ENCODE results near the gene CZIB. TPM values are rescaled to one million over a fixed set of nuclear protein-coding genes. Genes with fewer than 3 reads are reported as not detected.

The CZIB gene
- total and polyA plus RNA-seq, 2 of the 13 experiments (the other 11 are each of a cell fraction or from before 2014, with no cell fraction given) = 49.2 to 67.0 TPM

GRCh38 chr1:53254011-53254640 lies 33.7 kb upstream of the CZIB start (continued):
- no peak for TF ChIP-seq HMGA1 (CRISPR knock-in tag; conservative IDR thresholded peaks at IDR 0.05)
- TF ChIP-seq MAFG (CRISPR knock-in tag; IDR thresholded peaks at IDR 0.05) = no peak
- TF ChIP-seq ZNF747 (CRISPR knock-in tag; IDR thresholded peaks at IDR 0.05; ENCODE audit: borderline replicate concordance) = no peak
- no peak for TF ChIP-seq ZFYVE20 (CRISPR knock-in tag; IDR thresholded peaks at IDR 0.05; ENCODE audit: borderline replicate concordance, low read depth)
- TF ChIP-seq ZNF3 (CRISPR knock-in tag; IDR thresholded peaks at IDR 0.05) = no peak
- no peak for TF ChIP-seq HNF1B (CRISPR knock-in tag; IDR thresholded peaks at IDR 0.05)

- Histone ChIP-seq H3K27ac (ENCODE audit: extremely low read length, insufficient read depth, low read length) (no peak overlapping the region), H3K27me3 (ENCODE audit: control insufficient read depth in 1 of 2, insufficient read depth in 2 of 2, low read length in 2 of 2) (no peaks in the 10 kb centered on the region), H3K36me3 (replicated peaks in 1 of 2; ENCODE audit: control insufficient read depth in 1 of 2, insufficient read depth in 2 of 2, low read length in 2 of 2) (peaks cover 11 to 55% of the 10 kb centered on the region in 2 experiments; a peak in 4 of 5 replicates), H2AFZ (ENCODE audit: low read length) (no peak overlapping the region), H3K4me2 (ENCODE audit: low read depth, low read length) (no peak overlapping the region), H3K9ac (ENCODE audit: insufficient read depth, low read depth, low read length) (no peak overlapping the region), H3K4me3 (replicated peaks in 1 of 3; ENCODE audit: insufficient read depth in 1 of 3, low read depth in 2 of 3, low read length in 3 of 3) (no peak overlapping the region), H3K4me1 (ENCODE audit: insufficient read depth, low read length) (no peaks in the 10 kb centered on the region), H3K9me3 (ENCODE audit: low read length) (no peaks in the 10 kb centered on the region), H3K79me2 (ENCODE audit: insufficient read depth, low read length) (no peaks in the 10 kb centered on the region), H4K20me1 (ENCODE audit: insufficient read depth, low read length) (no peaks in the 10 kb centered on the region)
- DNase-seq (ENCODE audit: low spot score) (no peak), FAIRE-seq (no peak), ATAC-seq (no peak)
- WGBS (ENCODE audit: low lambda C conversion rate) = 95% methylated on average over 4 of the region's 4 CpGs
- BruUV-seq (replicated peaks) = no TSS peak
- in situ Hi-C loops (cut with HindIII; ENCODE audit: extremely low pct_ligation_motif_present, low pct_unique_long_range_greater_than_20kb) = no loop called here
- ChIA-PET CTCF (ENCODE audit: low intra/inter-chr PET ratio, low total read pairs) (no interaction called here), POLR2A (no interaction called here)
- intact Hi-C loops (cut with micrococcal nuclease; ENCODE audit: unreplicated experiment) = no loop called here
- TF ChIP-seq ZNF430 (CRISPR knock-in tag; IDR thresholded peaks at IDR 0.05) (no peak), AKAP8 (CRISPR knock-in tag; IDR thresholded peaks at IDR 0.05) (no peak), EP300 (IDR thresholded peaks at IDR 0.05; ENCODE audit: low read depth in 2 of 2, low read length in 2 of 2) (no peak), EP300 (CRISPR knock-in tag; IDR thresholded peaks at IDR 0.05; ENCODE audit: borderline replicate concordance) (no peak), NAIF1 (CRISPR knock-in tag; IDR thresholded peaks at IDR 0.05; ENCODE audit: borderline replicate concordance) (no peak), HNRNPK (IDR thresholded peaks at IDR 0.05; ENCODE audit: low read depth, low read length, poor library complexity, severe bottlenecking) (peak; percentile 44), ONECUT2 (CRISPR knock-in tag; IDR thresholded peaks at IDR 0.05) (no peak)
These were observed 29.9 kb upstream of the CZIB start for GRCh38 chr1:53250325-53250724.

Measured in HepG2 (cell line).